HepG2 (cell line): ENCODE results near the gene ELMO2. TPM values are rescaled to one million over a fixed set of nuclear protein-coding genes. Genes with fewer than 3 reads are reported as not detected.
A peak's percentile ranks its signal among the peaks of the same experiment; 100 is the strongest.

Experiments used
- ARID2 ChIP-seq: sonication (generic); formaldehyde crosslinking; IDR thresholded peaks from 2 replicates; pipeline ENCODE4 v1.8.1; 2022; ENCODE audit warnings: mild to moderate bottlenecking, missing genetic modification reagents, borderline replicate concordance
- ATF2 ChIP-seq: sonication (generic); formaldehyde crosslinking; IDR thresholded peaks from 2 replicates; pipeline ENCODE4 v1.4.0; 2020; ENCODE audit warnings: missing genetic modification reagents
- DNMT1 ChIP-seq: sonication (generic); formaldehyde crosslinking; IDR thresholded peaks from 2 replicates; pipeline ENCODE4 v1.5.1; 2020; ENCODE audit warnings: mild to moderate bottlenecking, missing genetic modification reagents
- EZH2 ChIP-seq: conservative IDR thresholded peaks from 2 replicates; pipeline ENCODE4 v1.6.1; 2012; ENCODE audit warnings: mild to moderate bottlenecking, low read depth, low read length, moderate library complexity
- FOXK2 ChIP-seq: fragments of 450-650 bp; IDR thresholded peaks from 2 replicates; pipeline ENCODE4 v1.6.1; 2016
- GABPB1 ChIP-seq: IDR thresholded peaks from 2 replicates; pipeline ENCODE4 v1.6.1; 2016; ENCODE audit warnings: mild to moderate bottlenecking, missing genetic modification reagents, moderate library complexity, missing compliant biosample characterization
- KDM5A ChIP-seq: fragments of 200-600 bp; sonication (generic); IDR thresholded peaks from 2 replicates; pipeline ENCODE4 v1.7.0; 2018; ENCODE audit warnings: antibody characterized with exemption, mild to moderate bottlenecking, low read length, borderline replicate concordance
- MTA1 ChIP-seq: sonication (generic); formaldehyde crosslinking; IDR thresholded peaks from 2 replicates; pipeline ENCODE4 v1.4.0; 2020; ENCODE audit warnings: missing genetic modification reagents, mild to moderate bottlenecking, borderline replicate concordance
- MXD1 ChIP-seq: sonication (generic); formaldehyde crosslinking; IDR thresholded peaks from 2 replicates; pipeline ENCODE4 v1.4.0; 2020; ENCODE audit warnings: mild to moderate bottlenecking, missing genetic modification reagents
- POLR2A ChIP-seq, 2 experiments: IDR thresholded peaks; 2 replicates each; pipeline ENCODE4 v1.6.1; 2011; ENCODE audit warnings: low read depth in 2 of 2, low read length in 2 of 2, mild to moderate bottlenecking in 1 of 2, moderate library complexity in 1 of 2; ENCODE audit not compliant: insufficient read depth in 1 of 2
- RFXANK ChIP-seq: IDR thresholded peaks from 2 replicates; pipeline ENCODE4 v1.6.1; 2016
- SKI ChIP-seq: fragments of 450-650 bp; IDR thresholded peaks from one replicate; pipeline ENCODE4 v1.6.1; 2018; ENCODE audit warnings: mild to moderate bottlenecking; ENCODE audit not compliant: partially characterized antibody
- ZBTB25 ChIP-seq: IDR thresholded peaks from 2 replicates; pipeline ENCODE4 v1.6.1; 2018; ENCODE audit warnings: missing genetic modification reagents
- ZBTB7A ChIP-seq: sonication (generic); formaldehyde crosslinking; IDR thresholded peaks from 2 replicates; pipeline ENCODE4 v1.8.0; 2022; ENCODE audit warnings: mild to moderate bottlenecking, missing genetic modification reagents
- ZNF142 ChIP-seq: sonication (generic); formaldehyde crosslinking; IDR thresholded peaks from 2 replicates; pipeline ENCODE4 v1.4.0; 2020; ENCODE audit warnings: missing genetic modification reagents
- ZNF430 ChIP-seq: sonication (generic); formaldehyde crosslinking; IDR thresholded peaks from 2 replicates; pipeline ENCODE4 v1.9.0; 2021; ENCODE audit warnings: mild to moderate bottlenecking, missing genetic modification reagents
- ZNF503 ChIP-seq: sonication (generic); formaldehyde crosslinking; IDR thresholded peaks from 2 replicates; pipeline ENCODE4 v1.4.0; 2020; ENCODE audit warnings: missing genetic modification reagents
- ZNF782 ChIP-seq: sonication (generic); formaldehyde crosslinking; IDR thresholded peaks from 2 replicates; pipeline ENCODE4 v1.4.0; 2020; ENCODE audit warnings: missing genetic modification reagents, mild to moderate bottlenecking, borderline replicate concordance
- ZSCAN22 ChIP-seq: sonication (generic); formaldehyde crosslinking; IDR thresholded peaks from 2 replicates; pipeline ENCODE4 v1.4.0; 2020; ENCODE audit warnings: mild to moderate bottlenecking, missing genetic modification reagents
- polyA plus RNA-seq, 8 experiments: library from polyadenylated mRNA; depleted of rRNA in 3 of 8; stranded (reverse) in 7 of 8; unstranded in 1 of 8; fragments of >200 nt; fragmentation: Illumina TruSeq in 4 of 8; extraction: Trizol in 4 of 8; gene quantifications; 2 replicates each; pipeline versions ENCODE4 v1.2.1 to v1.2.3, GENCODE V29; 2011 to 2016; ENCODE audit warnings: low read depth in 4 of 8, missing spikeins in 1 of 8, mixed read lengths in 1 of 8; ENCODE audit not compliant: insufficient read depth in 1 of 8
- total RNA-seq, 5 experiments: library from RNA; depleted of rRNA; stranded (reverse); fragments of >200 nt; fragmentation: Illumina TruSeq; extraction: Trizol; gene quantifications; 2 replicates each; pipeline ENCODE4 v1.2.3, GENCODE V29; 2016; ENCODE audit warnings: low read depth in 1 of 5

The ELMO2 gene
- total and polyA plus RNA-seq, 2 of the 13 experiments (the other 11 are each of a cell fraction or from before 2014, with no cell fraction given): 30.6 to 35.7 TPM

GRCh38 chr20:46406200-46406985 is at the start of gene ELMO2 (continued):
- TF ChIP-seq ZSCAN22 (CRISPR knock-in tag) (no peak; the same call in 1 of the 2 replicates), ZNF430 (CRISPR knock-in tag) (peak; percentile 69), ARID2 (CRISPR knock-in tag) (0 out of 2 replicates have a peak, but pooled peaks have one; percentile 40), MTA1 (peak; percentile 94; the same call in 1 of the 2 replicates), ZNF142 (CRISPR knock-in tag) (peak; percentile 29; the same call in 1 of the 2 replicates), POLR2A (IDR thresholded peaks at IDR 0.05; ENCODE audit: insufficient read depth in 1 of 2, low read depth in 2 of 2, low read length in 2 of 2) (peak; percentile 53 to 64), GABPB1 (CRISPR knock-in tag) (peak; percentile 90), DNMT1 (CRISPR knock-in tag) (peak; percentile 21; the same call in 1 of the 2 replicates), FOXK2 (no peak), KDM5A (peak; percentile 79; the same call in 1 of the 2 replicates), SKI (peak; percentile 43), ZBTB7A (peak; percentile 98), MXD1 (CRISPR knock-in tag) (peak; percentile 47; the same call in 1 of the 2 replicates), RFXANK (CRISPR knock-in tag) (no peak), ATF2 (CRISPR knock-in tag) (peak; percentile 33; the same call in 1 of the 2 replicates), ZNF782 (peak; percentile 71; the same call in 1 of the 2 replicates), ZNF503 (CRISPR knock-in tag) (peak; percentile 76; the same call in 1 of the 2 replicates), EZH2 (no peak), ZBTB25 (CRISPR knock-in tag) (peak; percentile 82)
